NCI-H524 treated with DMSO at 0.1 percent for 48 hours (cell line): ENCODE measurements around the gene LMLN.
"Not testable (repeated sequence)": the region's sequence is repeated elsewhere in the genome, so short reads cannot be mapped to it uniquely, and the experiment has no call there.

Experiments used
- DNase-seq: peaks from one replicate; lab custom pipeline; 2025; lab: John Stamatoyannopoulos, UW

LMLN gene, protein sequence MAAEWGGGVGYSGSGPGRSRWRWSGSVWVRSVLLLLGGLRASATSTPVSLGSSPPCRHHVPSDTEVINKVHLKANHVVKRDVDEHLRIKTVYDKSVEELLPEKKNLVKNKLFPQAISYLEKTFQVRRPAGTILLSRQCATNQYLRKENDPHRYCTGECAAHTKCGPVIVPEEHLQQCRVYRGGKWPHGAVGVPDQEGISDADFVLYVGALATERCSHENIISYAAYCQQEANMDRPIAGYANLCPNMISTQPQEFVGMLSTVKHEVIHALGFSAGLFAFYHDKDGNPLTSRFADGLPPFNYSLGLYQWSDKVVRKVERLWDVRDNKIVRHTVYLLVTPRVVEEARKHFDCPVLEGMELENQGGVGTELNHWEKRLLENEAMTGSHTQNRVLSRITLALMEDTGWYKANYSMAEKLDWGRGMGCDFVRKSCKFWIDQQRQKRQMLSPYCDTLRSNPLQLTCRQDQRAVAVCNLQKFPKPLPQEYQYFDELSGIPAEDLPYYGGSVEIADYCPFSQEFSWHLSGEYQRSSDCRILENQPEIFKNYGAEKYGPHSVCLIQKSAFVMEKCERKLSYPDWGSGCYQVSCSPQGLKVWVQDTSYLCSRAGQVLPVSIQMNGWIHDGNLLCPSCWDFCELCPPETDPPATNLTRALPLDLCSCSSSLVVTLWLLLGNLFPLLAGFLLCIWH

DNA sequence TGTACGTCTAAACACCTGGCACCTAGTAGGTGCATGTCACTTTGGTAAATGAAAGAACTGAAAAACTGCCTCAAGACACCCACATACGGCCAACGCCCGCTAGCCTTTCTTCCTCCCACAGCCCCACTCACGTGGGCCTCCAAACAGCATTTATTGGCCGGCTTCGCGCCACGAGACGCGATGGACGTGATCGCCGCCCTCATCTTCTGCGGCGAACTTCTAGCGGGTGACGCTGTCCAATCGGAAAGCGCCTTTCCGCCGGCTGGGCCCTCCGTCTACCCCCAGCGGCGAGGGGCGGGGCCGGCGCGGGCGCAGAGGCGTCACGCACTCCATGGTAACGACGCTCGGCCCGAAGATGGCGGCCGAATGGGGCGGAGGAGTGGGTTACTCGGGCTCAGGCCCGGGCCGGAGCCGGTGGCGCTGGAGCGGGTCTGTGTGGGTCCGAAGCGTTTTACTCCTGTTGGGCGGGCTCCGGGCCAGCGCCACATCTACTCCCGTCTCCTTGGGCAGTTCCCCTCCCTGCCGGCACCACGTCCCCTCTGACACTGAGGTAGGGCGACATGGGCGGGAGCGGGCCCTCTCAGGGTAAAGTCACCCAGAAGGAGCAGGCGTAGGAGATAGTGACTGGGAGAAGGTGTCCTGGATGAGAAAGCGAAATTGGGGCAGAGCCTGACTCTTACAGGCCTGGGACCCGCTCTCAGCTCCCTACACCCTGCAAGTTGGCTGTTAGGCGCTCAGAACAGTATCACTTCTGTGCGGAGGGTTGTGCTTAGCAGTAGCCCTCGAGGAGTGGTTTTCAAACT lies at the start of gene LMLN:
Gene LMLN, plus strand, starts transcription at position 327 of the 803 bp plus-strand sequence. Its CDS starts 29 bp downstream, at position 356.
- DNase-seq: peak; percentile 69

DNA sequence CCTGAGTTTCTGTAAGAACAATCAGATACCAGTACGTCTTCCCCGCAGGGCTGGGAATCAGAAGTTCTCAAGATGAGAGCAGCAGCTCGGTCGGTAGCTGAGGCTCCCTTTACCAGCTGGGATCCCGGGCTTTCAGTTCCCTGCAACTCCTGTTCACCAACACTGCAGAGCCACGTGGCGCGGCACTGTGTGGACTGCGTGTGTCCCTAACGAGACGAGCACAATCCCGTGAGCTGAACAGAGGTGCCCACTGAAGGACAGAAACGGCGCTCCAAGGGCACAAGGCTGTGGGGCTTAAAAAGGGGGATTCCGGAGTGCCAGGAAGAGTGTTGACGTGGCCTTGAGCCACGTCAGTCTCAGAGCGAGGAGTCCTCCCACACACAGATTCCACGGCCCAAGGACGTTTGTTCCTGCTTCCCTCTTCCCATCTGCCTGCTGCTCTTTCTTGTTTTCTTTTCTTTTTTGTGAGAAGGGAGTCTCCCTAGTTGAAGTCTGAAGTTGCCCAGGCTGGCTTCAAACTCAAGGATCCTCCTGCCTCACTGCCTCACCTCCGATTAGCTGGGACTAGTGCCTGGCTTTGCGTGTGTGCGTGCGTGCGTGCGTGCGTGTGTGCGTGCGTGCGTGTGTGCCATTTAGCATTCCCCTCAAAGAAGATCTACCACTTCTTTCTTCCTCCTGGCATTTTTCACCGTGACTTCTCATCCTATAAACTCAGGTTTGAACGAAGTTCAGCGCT lies 47.1 kb upstream of the LMLN start:
- DNase-seq: no peak

DNA sequence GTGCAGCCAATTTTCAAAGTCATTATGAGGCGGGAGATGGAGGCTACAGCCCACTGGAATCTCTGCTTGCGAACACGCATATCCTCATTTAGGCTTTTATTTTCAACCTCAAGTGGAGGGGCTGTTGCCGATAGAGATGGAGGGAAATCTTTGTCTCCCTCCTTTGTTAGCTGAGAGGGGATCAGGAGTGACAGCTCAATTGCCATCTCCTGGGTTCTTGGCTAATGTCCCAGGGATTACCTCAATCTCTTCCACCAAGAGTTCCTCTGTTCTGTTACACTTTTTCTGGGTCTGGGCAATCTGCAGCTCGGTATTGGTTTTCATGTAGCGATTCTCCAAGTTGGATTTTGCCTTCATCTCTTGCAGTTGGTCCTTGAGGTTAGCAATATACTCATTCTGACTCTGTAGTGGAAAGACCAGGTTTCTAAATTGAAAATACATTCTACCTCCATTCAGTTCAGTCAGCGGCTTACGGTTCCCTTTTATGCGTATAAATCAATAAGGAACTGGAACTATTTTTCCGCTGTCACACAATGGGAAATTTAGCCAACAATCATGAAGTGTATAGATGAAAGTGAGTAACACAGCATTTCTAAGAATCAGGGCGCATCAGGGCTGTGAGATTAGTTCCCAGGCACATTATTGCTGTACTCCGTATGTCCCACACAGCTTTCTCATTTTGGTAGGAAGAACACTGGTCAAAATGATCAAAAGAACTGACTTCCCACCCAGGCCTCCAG lies 46.2 kb upstream of the LMLN start:
- no peak for DNase-seq

DNA sequence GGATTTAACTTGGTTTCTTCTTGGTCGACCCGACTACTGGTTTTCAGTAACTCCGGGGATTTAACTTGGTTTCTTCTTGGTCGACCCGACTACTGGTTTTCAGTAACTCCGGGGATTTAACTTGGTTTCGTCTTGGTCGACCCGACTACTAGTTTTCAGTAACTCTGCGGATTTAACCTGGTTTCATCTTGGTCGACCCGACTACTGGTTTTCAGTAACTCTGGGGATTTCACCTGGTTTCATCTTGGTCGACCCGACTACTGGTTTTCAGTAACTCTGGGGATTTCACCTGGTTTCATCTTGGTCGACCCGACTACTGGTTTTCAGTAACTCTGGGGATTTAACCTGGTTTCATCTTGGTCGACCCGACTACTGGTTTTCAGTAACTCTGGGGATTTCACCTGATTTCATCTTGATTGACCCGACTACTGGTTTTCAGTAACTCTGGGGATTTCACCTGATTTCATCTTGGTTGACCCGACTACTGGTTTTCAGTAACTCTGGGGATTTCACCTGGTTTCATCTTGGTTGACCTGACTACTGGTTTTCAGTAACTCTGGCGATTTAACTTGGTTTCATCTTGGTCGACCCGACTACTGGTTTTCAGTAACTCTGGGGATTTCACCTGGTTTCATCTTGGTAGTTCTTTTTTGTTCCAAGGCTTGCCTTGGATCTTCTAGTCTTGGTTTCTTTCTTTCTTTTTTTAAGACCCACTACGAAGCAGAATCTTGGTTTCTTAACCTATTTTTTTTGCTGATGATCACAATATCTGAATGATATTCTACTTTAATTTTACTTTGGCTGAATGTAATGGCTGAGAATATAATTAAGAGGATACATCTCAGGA lies 38.4 kb upstream of the LMLN start:
- not testable (repeated sequence) for DNase-seq

DNA sequence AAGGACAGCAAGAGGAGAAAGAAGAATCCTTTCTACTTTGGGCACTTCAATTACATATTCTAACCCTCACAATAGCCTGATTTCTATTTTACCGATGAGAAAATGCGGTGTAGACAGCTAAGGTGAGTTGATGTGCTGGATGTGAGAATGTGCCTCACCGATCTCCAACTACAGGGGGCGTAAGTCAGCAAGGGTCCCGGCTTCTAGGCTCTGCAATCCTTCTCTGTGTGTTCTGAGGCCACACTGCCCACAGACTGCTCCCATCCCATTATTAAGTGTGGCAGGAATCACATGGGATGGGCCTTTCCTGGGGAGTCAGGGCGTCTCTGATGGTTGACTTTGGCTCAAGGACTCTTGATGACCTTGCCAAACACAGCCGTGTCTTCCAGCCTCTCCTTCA lies 33.6 kb upstream of the LMLN start:
- DNase-seq: no peak

DNA sequence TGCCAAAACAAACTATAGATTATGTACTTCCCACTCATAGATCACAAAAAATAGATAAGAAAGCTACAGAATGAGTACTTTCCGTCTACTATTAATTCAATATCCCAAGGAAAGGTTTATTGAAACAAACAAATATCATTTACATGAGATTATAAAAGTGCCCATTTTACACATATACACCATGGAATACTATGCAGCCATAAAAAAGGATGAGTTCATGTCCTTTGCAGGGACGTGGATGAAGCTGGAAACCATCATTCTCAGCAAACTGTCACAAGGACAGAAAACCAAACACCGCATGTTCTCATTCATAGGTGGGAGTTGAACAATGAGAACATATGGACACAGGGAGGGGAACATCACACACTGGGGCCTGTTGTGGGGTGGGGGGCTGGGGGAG lies 32.4 kb upstream of the LMLN start:
- not testable (repeated sequence) for DNase-seq

DNA sequence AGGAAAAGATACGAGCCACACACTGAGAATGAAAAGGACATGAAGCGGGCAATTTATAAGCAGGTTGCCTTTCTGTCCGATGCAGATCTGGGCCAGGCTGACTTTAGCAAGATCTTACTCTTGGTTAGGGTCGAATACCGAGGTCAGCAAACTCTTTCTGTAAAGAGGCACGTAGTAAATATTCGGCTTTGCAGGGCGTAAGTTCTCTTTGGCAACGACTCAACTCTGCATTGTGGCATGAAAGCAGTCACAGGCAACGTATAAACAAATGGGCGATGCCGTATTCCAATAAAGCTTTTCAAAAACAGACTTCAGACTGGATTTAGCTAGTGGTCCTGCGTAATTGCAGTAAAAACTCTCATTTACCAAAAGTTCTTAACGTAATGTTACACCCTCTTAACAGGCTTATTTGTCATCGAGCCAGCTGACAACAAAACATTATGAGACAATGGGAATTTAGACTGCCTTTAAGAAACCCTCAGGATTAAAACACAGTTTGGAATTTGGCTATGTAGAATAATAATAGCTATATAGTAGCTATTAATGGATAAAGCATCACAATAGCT lies 23.1 kb upstream of the LMLN start:
- DNase-seq: no peak

DNA sequence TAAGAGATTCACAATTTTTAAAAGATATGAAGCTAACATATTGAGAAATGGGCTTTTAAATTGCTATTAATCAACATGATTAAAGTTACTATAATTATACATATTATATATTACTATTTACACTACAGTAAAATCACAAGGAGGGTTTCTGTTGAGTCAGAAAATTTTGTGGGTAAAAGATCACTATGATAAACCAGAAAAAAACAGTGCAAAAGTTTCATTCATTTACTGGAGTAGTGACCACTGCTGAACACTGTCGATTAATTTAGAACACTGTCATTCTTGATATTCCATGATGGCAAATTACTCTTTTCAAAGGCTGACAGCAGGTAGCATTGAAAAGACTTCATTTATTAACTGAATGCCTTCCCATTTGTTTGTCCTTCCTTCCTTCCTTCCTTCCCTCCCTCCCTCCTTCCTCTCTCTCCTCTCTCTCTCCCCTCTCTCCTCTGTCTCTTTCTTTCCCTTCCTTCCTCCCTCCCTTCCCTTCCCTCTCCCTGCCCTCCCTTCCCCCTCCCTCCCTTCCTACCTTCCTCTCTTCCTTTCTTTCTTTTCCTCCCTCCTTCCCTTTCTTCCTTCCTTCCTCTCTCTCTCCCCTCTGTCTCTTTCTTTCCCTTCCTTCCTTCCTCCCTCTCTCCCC lies 19.2 kb upstream of the LMLN start:
- no peak for DNase-seq

DNA sequence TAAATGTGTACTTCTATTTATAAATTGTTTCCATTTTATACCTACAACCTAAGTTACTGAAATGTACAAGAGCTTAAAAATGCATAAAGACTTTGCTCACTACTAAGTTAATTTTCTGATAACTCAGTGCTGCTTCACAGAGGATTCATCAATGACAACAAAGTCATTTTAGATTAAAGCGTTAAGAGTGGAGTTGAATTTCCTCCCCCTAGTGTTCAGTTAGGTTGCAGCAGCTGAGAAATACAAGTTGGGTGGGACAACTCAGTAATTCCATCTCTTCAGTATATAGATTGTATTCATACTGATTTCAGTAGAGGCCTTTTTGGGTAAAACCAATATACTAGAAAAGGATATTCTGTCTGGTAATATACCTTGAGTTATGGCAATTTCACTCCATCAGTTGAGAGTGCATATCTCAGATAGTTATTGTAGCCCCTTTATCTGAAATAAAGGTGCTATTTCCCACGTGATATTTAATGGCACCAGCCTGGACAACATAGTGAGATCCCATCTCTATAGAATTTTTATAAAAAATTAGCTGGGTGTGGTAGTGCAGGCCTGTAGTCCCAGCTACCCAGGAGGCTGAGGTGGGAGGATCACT lies 17.0 kb upstream of the LMLN start:
- DNase-seq: peak; percentile 20

DNA sequence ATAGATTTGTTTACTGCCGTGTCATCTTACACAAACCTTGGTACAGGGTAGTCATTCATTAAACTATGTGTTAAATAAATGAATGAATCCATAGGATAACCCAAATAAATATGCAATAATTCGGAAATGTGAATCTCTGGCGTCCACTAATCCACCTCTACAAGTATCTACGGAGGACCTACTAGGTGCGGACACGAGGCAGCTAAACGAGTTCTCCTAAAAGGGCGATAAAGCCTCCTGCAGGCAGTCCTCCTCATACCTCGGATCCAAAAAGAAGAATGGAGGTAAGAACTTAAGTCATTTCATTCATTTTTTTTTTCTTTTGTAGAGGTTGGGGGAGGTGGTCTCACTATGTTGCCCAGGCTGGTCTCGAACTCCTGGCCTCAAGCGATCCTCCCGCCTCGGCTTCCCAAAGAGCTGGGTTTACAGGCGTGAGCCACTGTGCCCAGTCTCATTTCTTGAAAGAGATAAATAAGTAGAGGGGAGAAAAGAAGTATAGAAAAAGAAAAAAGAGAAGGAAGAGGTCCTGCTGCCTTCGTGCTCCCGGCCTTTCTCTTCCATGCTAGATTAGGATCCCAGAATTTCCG lies 10.7 kb upstream of the LMLN start:
- DNase-seq: no peak

DNA sequence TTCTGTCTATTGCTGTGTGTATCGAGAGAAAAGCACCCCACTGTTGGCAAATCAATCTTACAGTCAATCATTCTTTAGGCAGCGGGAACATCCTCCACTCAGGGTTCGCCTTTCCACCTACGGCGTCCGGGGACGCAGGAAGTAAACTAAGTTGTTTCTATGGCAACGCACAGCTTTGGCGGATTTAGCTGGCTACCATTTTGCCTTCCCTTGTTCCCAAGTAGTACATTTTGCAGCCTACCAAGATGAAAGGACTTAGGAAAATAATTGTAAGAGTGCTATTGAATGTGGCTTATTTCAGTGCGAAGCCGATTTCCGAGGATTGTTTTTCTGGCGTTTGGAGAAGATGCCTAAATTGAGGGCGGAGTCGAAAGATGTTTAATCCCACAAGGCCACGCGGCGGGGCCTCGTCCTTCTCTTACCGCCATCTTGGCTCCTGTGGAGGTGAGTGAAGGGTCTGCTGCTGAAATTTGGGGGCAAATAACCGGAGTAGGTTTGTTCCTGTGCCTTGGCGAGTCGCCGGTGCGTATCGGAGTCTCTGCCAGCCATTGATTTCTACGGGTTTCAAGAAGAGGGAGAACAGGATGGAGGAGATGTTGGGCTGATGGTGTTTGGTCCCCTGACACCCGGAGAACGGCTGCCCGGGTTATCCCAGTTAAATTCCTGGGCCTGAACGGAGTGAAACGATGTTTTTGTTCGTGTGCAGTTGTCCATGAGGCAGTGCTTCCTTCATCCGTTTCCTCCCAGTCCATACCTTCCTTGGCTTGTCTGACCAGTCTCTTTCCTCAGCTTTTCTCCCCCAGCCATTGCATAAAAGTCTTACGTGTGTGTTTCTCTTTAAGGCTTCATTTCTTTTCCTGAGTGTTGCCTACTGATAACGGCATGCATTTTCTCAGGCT lies 10.0 kb upstream of the LMLN start, which contains the start of gene RPL35A:
Gene RPL35A, plus strand, starts transcription at position 413 of the 899 bp plus-strand sequence. CDS start 778 bp downstream, outside the sequence.
- peak; percentile 80 for DNase-seq

DNA sequence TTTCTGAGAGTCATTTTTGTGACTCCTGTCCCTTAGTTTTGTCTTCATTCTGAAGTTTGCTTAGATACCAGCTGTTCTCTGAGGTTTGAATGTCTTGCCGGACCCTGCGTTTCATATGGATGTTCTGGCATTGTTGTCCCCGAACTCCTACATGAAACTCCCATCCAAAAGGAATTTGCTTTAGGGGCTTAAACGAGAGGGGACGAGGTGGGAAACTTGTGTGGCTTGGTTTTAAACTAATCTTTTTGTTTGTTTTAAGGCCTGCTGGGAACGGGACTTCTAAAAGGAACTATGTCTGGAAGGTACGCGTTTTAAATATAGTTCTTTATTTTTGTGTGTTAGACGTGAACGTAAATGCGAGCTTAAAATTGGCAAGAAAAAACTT lies 9.3 kb upstream of the LMLN start:
- no peak for DNase-seq

DNA sequence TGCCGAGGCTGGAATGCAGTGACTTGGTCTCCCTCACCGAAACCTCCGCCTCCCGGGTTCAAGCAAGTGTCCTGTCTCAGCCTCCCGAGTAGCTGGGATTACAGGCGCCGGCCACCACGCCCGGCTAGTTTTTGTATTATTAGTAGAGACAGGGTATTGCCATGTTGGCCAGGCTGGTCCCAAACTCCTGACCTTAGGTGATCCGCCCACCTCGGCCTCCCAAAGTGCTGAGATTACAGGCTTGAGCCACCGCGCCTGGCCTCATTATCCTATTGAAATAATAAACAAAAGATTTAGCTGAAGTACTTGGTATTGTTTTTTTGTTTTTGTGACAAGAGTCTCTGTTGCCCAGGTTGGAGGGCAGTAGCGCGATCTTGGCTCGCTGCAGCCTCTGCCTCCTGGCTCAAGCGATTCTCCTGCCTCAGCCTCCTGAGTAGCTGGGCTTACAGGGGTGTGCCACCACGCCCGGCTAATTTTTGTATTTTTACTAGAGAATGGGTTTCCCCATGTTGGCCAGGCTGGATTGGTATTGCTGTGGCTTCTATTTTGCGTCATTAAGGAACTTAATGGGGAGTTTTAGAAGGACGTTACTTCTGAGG lies 8.5 kb upstream of the LMLN start:
- no peak for DNase-seq

DNA sequence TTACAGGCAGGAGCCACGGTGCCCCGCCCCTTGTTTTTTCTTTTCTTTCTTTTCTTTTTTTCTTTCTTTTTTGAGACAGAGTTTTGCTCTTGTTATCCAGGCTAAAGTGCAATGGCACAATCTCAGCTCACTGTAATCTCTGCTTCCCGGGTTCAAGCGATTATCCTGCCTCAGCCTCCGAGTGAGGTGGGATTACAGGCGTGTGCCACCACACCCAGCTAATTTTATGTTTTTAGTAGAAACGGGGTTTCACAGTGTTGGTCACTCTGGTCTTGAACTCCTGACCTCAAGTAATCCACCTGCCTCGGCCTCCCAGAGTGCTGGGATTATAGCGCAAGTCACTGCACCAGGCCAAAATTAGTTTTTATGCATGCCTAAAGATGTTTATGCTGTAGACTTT lies 7.6 kb upstream of the LMLN start:
- DNase-seq: no peak

DNA sequence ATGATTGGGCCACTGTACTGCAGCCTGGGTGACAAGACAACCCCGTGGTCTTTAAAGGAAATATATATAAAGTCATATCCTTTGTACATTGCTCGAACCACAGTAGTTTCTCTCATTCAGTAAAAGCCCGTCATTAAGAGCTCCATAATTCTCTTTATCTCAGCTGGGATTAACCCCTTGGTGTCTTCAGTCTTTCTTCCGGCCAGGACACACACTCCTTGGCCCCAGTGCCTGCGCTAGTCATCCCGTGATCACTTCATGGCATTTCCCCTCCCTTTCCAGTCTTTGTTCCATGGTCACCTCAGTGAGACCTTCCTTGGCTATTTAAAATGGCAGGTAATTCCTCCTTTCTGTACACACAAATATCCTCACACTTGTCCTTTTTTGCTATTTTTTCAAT lies 6.7 kb upstream of the LMLN start:
- DNase-seq: no peak

DNA sequence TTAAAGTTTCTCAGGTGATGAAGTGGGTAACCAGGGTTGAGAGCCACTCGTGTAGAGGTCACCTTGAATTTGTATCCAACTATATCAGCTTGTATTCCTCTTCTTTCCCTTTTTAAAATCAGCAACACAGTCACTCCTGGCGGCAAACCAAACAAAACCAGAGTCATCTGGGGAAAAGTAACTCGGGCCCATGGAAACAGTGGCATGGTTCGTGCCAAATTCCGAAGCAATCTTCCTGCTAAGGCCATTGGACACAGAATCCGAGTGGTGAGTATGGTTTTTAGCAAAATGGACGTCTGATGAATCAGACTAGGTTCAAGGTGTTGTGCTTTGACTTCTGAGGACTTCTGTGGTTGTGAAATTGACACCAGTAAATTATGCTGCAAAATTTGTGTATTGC lies 6.1 kb upstream of the LMLN start:
- no peak for DNase-seq

DNA sequence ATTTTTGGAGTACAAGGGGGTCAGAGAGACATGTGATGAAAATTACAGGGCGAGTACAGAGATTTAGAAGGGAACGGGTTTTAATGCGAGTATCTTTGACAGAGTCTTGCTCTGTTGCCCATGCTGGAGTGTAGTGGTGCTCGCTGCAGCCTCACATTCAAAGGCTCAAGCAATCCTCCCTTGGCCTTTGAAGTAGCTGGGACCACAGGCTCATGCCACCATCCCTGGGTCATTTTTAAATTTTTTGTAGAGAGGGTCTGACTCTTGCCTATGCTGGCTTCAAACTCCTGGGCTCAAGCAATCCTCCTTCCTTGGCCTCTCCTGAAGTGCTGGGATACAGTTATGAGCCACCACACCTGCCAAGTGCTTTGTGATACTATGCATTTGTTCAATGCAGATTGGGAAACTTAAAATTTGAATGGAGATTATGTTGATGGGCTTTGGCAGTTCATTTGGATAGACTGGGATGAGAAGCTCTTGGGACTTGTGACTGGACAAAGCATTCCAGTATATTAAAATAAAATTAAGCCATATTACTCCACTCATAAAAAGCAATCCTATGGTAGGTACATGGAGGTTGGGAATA lies 4.0 kb upstream of the LMLN start:
- DNase-seq: no peak
